H1 (cell line): ENCODE results near the gene SIPA1L3. TPM values are rescaled to one million over a fixed set of nuclear protein-coding genes. Genes with fewer than 3 reads are reported as not detected.

Experiments used
- ATF2 ChIP-seq: IDR thresholded peaks from 2 replicates; pipeline ENCODE4 v1.6.1; 2012; ENCODE audit warnings: low read length, inconsistent platforms
- ATF3 ChIP-seq: IDR thresholded peaks from 2 replicates; pipeline ENCODE4 v1.6.1; 2011; ENCODE audit warnings: low read depth, mild to moderate bottlenecking, low read length; ENCODE audit not compliant: insufficient read depth
- CHD1 ChIP-seq: IDR thresholded peaks from 2 replicates; pipeline ENCODE4 v1.6.1; 2012; ENCODE audit warnings: low read depth, low read length, improper control_type of control experiment
- EP300 ChIP-seq, 2 experiments: IDR thresholded peaks; 1 replicate in 1 of 2; 2 replicates in 1 of 2; pipeline ENCODE4 v1.6.1; 2011 to 2012; ENCODE audit warnings: low read depth in 2 of 2, low read length in 2 of 2, mild to moderate bottlenecking in 2 of 2, borderline replicate concordance in 1 of 2, inconsistent platforms in 1 of 2, moderate library complexity in 1 of 2
- EZH2 ChIP-seq: fragments of 200-600 bp; sonication (generic); IDR thresholded peaks from 2 replicates; pipeline ENCODE4 v1.7.1; 2012; ENCODE audit warnings: low read depth, mild to moderate bottlenecking, moderate library complexity, low read length, inconsistent platforms; ENCODE audit not compliant: severe bottlenecking
- FOSL1 ChIP-seq: IDR thresholded peaks from 2 replicates; pipeline ENCODE4 v1.6.1; 2011; ENCODE audit warnings: mild to moderate bottlenecking, low read depth, low read length, moderate library complexity; ENCODE audit not compliant: insufficient read depth
- GTF2F1 ChIP-seq: IDR thresholded peaks from 2 replicates; pipeline ENCODE4 v1.6.1; 2012; ENCODE audit warnings: low read depth, low read length, improper control_type of control experiment, borderline replicate concordance
- HDAC2 ChIP-seq, 2 experiments: fragments of 300-600 bp in 1 of 2; sonication (generic) in 1 of 2; IDR thresholded peaks; 2 replicates each; pipeline ENCODE4 v1.6.1; 2011 to 2012; ENCODE audit warnings: low read depth in 2 of 2, low read length in 2 of 2, mild to moderate bottlenecking in 2 of 2, moderate library complexity in 2 of 2, borderline replicate concordance in 1 of 2, inconsistent platforms in 1 of 2
- JUN ChIP-seq: IDR thresholded peaks from 2 replicates; pipeline ENCODE4 v1.6.1; 2011; ENCODE audit warnings: low read depth, mild to moderate bottlenecking, improper control_type of control experiment, low read length
- JUND ChIP-seq: IDR thresholded peaks from 2 replicates; pipeline ENCODE4 v1.6.1; 2011; ENCODE audit warnings: mild to moderate bottlenecking, improper control_type of control experiment, low read length
- KDM5A ChIP-seq: fragments of 200-600 bp; IDR thresholded peaks from 2 replicates; pipeline ENCODE4 v1.7.1; 2012; ENCODE audit warnings: mild to moderate bottlenecking, low read length, inconsistent platforms, mixed read lengths
- POU5F1 ChIP-seq: IDR thresholded peaks from 2 replicates; pipeline ENCODE4 v1.6.1; 2011; ENCODE audit warnings: low read depth, mild to moderate bottlenecking, low read length, moderate library complexity
- RBBP5 ChIP-seq: IDR thresholded peaks from 2 replicates; pipeline ENCODE4 v1.7.1; 2012; ENCODE audit warnings: low read depth, mild to moderate bottlenecking, inconsistent platforms, low read length, moderate library complexity, borderline replicate concordance
- RNF2 ChIP-seq: fragments of 200-900, 300-1000 bp; sonication (generic); IDR thresholded peaks from 2 replicates; pipeline ENCODE4 v1.7.1; 2016; ENCODE audit warnings: borderline replicate concordance, low read depth, mild to moderate bottlenecking, antibody characterized with exemption, low read length; ENCODE audit not compliant: poor library complexity, severe bottlenecking; ENCODE audit errors: missing control alignments
- polyA plus RNA-seq, 7 experiments: library from polyadenylated mRNA; depleted of rRNA in 3 of 7; stranded (reverse) in 5 of 7; unstranded in 2 of 7; fragments of >200 nt in 5 of 7; fragments of 200-250 nt in 2 of 7; gene quantifications; 1 replicate in 5 of 7; 2 replicates in 1 of 7; 4 replicates in 1 of 7; pipeline versions ENCODE4 v1.2.1 to v1.2.3, GENCODE V29; 2011 to 2013; ENCODE audit warnings: missing spikeins in 2 of 7, mixed read lengths in 2 of 7
- total RNA-seq: library from RNA; stranded (reverse); fragmentation: NEBNext Ultra II Directional; extraction: Animal tissue kit (Norgen Biotek cat#: 25700); gene quantifications from 2 replicates; pipeline ENCODE4 v1.2.1, GENCODE V29; 2021

The SIPA1L3 gene
- total and polyA plus RNA-seq, 2 of the 8 experiments (the other 6 are each of a cell fraction or from before 2014, with no cell fraction given) = 15.0 to 54.9 TPM

GRCh38 chr19:38004521-38005223, 97.7 kb downstream of the SIPA1L3 start (continued):
- 0 out of 2 replicates have a peak, but pooled peaks have one; percentile 85 for TF ChIP-seq ATF2
- no peak for TF ChIP-seq JUN
- TF ChIP-seq POU5F1 = no peak
- TF ChIP-seq CHD1 = no peak
- TF ChIP-seq EP300 (IDR thresholded peaks at IDR 0.05; ENCODE audit: borderline replicate concordance in 1 of 2, low read depth in 2 of 2, low read length in 2 of 2) = no peak
- TF ChIP-seq GTF2F1 = no peak
- TF ChIP-seq HDAC2 (IDR thresholded peaks at IDR 0.05; ENCODE audit: borderline replicate concordance in 1 of 2, low read depth in 2 of 2, low read length in 2 of 2) = no peak
- TF ChIP-seq FOSL1 = no peak
- TF ChIP-seq JUND = peak; percentile 46; the same call in 1 of the 2 replicates
- TF ChIP-seq KDM5A = no peak
- TF ChIP-seq EZH2 = no peak
- no peak for TF ChIP-seq RBBP5
- TF ChIP-seq ATF3 = peak; percentile 25; the same call in 1 of the 2 replicates
- no peak for TF ChIP-seq RNF2
